WTC11 (cell line): Measurements from ENCODE around the gene FAR2. TPM values are rescaled to one million over a fixed set of nuclear protein-coding genes. Genes with fewer than 3 reads are reported as not detected.

Experiments
- ATAC-seq: fragments of 200-7000 bp; cut with Tn5 transposase; 2 replicates; pipeline ENCODE4 v1.10.0; 2021; ENCODE audit warnings: mild to moderate bottlenecking, moderate library complexity
- CTCF ChIA-PET: fragments of 300-600 bp; sonication (Branson Sonifier 250); formaldehyde crosslinking; loops from one replicate; lab custom pipeline; 2021; ENCODE audit warnings: antibody characterized with exemption; lab: Charles Lee
- POLR2A ChIA-PET: fragments of 350-600 bp; sonication (Branson Sonifier 250); formaldehyde crosslinking; loops from one replicate; lab custom pipeline; 2021; ENCODE audit warnings: antibody characterized with exemption; lab: Charles Lee
- DNase-seq: peaks from one replicate; pipeline ENCODE4 v3.0.0; 2021; ENCODE audit warnings: low spot score
- H3K27ac Mint-ChIP-seq: 2 replicates; pipeline ENCODE4 v1.8.0; 2021; ENCODE audit warnings: mixed read lengths
- H3K27me3 Mint-ChIP-seq: 2 replicates; pipeline ENCODE4 v1.8.0; 2021; ENCODE audit warnings: low read depth, mild to moderate bottlenecking, moderate library complexity, mixed read lengths
- H3K36me3 Mint-ChIP-seq: 2 replicates; pipeline ENCODE4 v1.8.0; 2021; ENCODE audit warnings: mixed read lengths
- H3K4me1 Mint-ChIP-seq: 2 replicates; pipeline ENCODE4 v1.8.0; 2022; ENCODE audit warnings: mixed read lengths
- H3K4me3 Mint-ChIP-seq: 2 replicates; pipeline ENCODE4 v1.8.0; 2021; ENCODE audit warnings: mild to moderate bottlenecking, moderate library complexity, mixed read lengths
- H3K9me3 Mint-ChIP-seq: 2 replicates; pipeline ENCODE4 v1.8.0; 2021; ENCODE audit warnings: mixed read lengths
- AR ChIP-seq: fragments of 250-450 bp; sonication (Bioruptor Pico); IDR thresholded peaks from 2 replicates; pipeline ENCODE4 v1.9.0; 2021; ENCODE audit warnings: mild to moderate bottlenecking
- ATF3 ChIP-seq: sonication (generic); formaldehyde crosslinking; conservative IDR thresholded peaks from 2 replicates; pipeline ENCODE4 v1.8.1; 2022; ENCODE audit warnings: mild to moderate bottlenecking, missing genetic modification reagents
- EMX1 ChIP-seq: fragments of 250-450 bp; sonication (Bioruptor Pico); IDR thresholded peaks from 2 replicates; pipeline ENCODE4 v1.8.0; 2021; ENCODE audit warnings: mild to moderate bottlenecking
- FOXJ3 ChIP-seq: sonication (generic); formaldehyde crosslinking; IDR thresholded peaks from 2 replicates; pipeline ENCODE4 v1.9.0; 2021; ENCODE audit warnings: missing genetic modification reagents, mild to moderate bottlenecking, borderline replicate concordance
- GRHL2 ChIP-seq: fragments of 250-450 bp; sonication (Bioruptor Pico); IDR thresholded peaks from 2 replicates; pipeline ENCODE4 v1.8.0; 2022; ENCODE audit warnings: mild to moderate bottlenecking, moderate library complexity; ENCODE audit not compliant: insufficient replicate concordance, severe bottlenecking
- JAZF1 ChIP-seq: fragments of 250-450 bp; sonication (Bioruptor Pico); IDR thresholded peaks from 2 replicates; pipeline ENCODE4 v1.9.0; 2021; ENCODE audit warnings: moderate library complexity, mild to moderate bottlenecking, inconsistent platforms
- JUN ChIP-seq: sonication (generic); formaldehyde crosslinking; IDR thresholded peaks from 2 replicates; pipeline ENCODE4 v1.8.0; 2023; ENCODE audit warnings: mild to moderate bottlenecking, missing genetic modification reagents
- MXD4 ChIP-seq: fragments of 250-450 bp; sonication (Bioruptor Pico); IDR thresholded peaks from 2 replicates; pipeline ENCODE4 v1.8.0; 2021; ENCODE audit warnings: mild to moderate bottlenecking, moderate library complexity, borderline replicate concordance
- NFATC4 ChIP-seq: fragments of 250-450 bp; sonication (Bioruptor Pico); IDR thresholded peaks from 2 replicates; pipeline ENCODE4 v1.9.0; 2021; ENCODE audit warnings: mild to moderate bottlenecking
- NFE2L1 ChIP-seq: sonication (generic); formaldehyde crosslinking; IDR thresholded peaks from 2 replicates; pipeline ENCODE4 v1.8.1; 2023; ENCODE audit warnings: missing genetic modification reagents
- NR2C2 ChIP-seq: sonication (generic); formaldehyde crosslinking; IDR thresholded peaks from 2 replicates; pipeline ENCODE4 v1.8.0; 2022; ENCODE audit warnings: mild to moderate bottlenecking, missing genetic modification reagents
- SOX15 ChIP-seq: fragments of 250-450 bp; sonication (Bioruptor Pico); IDR thresholded peaks from 2 replicates; pipeline ENCODE4 v1.9.0; 2021; ENCODE audit warnings: mild to moderate bottlenecking
- ZNF263 ChIP-seq: sonication (generic); formaldehyde crosslinking; IDR thresholded peaks from 2 replicates; pipeline ENCODE4 v1.8.1; 2022; ENCODE audit warnings: low read depth, mild to moderate bottlenecking, moderate library complexity, missing genetic modification reagents
- ZNF396 ChIP-seq: fragments of 250-450 bp; sonication (Bioruptor Pico); IDR thresholded peaks from 2 replicates; pipeline ENCODE4 v1.8.0; 2021; ENCODE audit warnings: mild to moderate bottlenecking, moderate library complexity, borderline replicate concordance
- ZNF425 ChIP-seq: fragments of 250-450 bp; sonication (Bioruptor Pico); conservative IDR thresholded peaks from 2 replicates; pipeline ENCODE4 v1.9.0; 2021; ENCODE audit warnings: mild to moderate bottlenecking
- ZNF512 ChIP-seq: sonication (generic); formaldehyde crosslinking; IDR thresholded peaks from 2 replicates; pipeline ENCODE4 v1.8.1; 2022; ENCODE audit warnings: missing genetic modification reagents, borderline replicate concordance
- total RNA-seq: library from RNA; stranded (reverse); gene quantifications from 3 replicates; pipeline ENCODE4 v1.2.3, GENCODE V29; 2021
- TF ChIP-seq, protein P1 (sequence below): sonication (generic); formaldehyde crosslinking; IDR thresholded peaks from 2 replicates; pipeline ENCODE4 v1.8.0; 2022; ENCODE audit warnings: missing genetic modification reagents

FAR2 gene
- total RNA-seq, 1 experiment from 2014 or later: 20.0 TPM

- ChIA-PET CTCF (no interaction called here), POLR2A (no interaction called here)
- Mint-ChIP-seq H3K9me3 (peaks cover 29% of the 10 kb centered on the region), H3K27me3 (peaks cover 4% of the 10 kb centered on the region; the same call in 1 of the 2 replicates), H3K4me1 (peaks cover 10% of the 10 kb centered on the region), H3K4me3 (no peak overlapping the region), H3K27ac (no peak overlapping the region)
- DNase-seq (no peak), ATAC-seq (no peak)
- no peak for TF ChIP-seq JUN (CRISPR knock-in tag)
- TF ChIP-seq NFATC4 (CRISPR knock-in tag): no peak
- TF ChIP-seq EMX1 (CRISPR knock-in tag): no peak
- TF ChIP-seq NR2C2 (CRISPR knock-in tag): no peak
- TF ChIP-seq, protein P1, sequence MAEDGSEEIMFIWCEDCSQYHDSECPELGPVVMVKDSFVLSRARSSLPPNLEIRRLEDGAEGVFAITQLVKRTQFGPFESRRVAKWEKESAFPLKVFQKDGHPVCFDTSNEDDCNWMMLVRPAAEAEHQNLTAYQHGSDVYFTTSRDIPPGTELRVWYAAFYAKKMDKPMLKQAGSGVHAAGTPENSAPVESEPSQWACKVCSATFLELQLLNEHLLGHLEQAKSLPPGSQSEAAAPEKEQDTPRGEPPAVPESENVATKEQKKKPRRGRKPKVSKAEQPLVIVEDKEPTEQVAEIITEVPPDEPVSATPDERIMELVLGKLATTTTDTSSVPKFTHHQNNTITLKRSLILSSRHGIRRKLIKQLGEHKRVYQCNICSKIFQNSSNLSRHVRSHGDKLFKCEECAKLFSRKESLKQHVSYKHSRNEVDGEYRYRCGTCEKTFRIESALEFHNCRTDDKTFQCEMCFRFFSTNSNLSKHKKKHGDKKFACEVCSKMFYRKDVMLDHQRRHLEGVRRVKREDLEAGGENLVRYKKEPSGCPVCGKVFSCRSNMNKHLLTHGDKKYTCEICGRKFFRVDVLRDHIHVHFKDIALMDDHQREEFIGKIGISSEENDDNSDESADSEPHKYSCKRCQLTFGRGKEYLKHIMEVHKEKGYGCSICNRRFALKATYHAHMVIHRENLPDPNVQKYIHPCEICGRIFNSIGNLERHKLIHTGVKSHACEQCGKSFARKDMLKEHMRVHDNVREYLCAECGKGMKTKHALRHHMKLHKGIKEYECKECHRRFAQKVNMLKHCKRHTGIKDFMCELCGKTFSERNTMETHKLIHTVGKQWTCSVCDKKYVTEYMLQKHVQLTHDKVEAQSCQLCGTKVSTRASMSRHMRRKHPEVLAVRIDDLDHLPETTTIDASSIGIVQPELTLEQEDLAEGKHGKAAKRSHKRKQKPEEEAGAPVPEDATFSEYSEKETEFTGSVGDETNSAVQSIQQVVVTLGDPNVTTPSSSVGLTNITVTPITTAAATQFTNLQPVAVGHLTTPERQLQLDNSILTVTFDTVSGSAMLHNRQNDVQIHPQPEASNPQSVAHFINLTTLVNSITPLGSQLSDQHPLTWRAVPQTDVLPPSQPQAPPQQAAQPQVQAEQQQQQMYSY (CRISPR knock-in tag): no peak
- no peak for TF ChIP-seq ZNF425
- no peak for TF ChIP-seq ATF3 (CRISPR knock-in tag)
- no peak for TF ChIP-seq JAZF1 (CRISPR knock-in tag)
- TF ChIP-seq GRHL2 (CRISPR knock-in tag): no peak
- TF ChIP-seq ZNF263 (CRISPR knock-in tag): no peak
- TF ChIP-seq FOXJ3: no peak
- TF ChIP-seq ZNF396 (CRISPR knock-in tag): no peak
- TF ChIP-seq MXD4 (CRISPR knock-in tag): no peak
- TF ChIP-seq SOX15 (CRISPR knock-in tag): no peak
- TF ChIP-seq NFE2L1: no peak
- TF ChIP-seq AR: no peak
- no peak for TF ChIP-seq ZNF512 (CRISPR knock-in tag)
- TF ChIP-seq, all 79 proteins: peak for 0
- peaks cover 34% of the 10 kb centered on the region for H3K36me3 Mint-ChIP-seq
Measured at GRCh38 chr12:29176941-29177340, 27.9 kb downstream of the FAR2 start.
